Left kidney (tissue), 2 donors: Measurements from ENCODE around the gene RAB1A. TPM values are rescaled to one million over a fixed set of nuclear protein-coding genes. Genes with fewer than 3 reads are reported as not detected.

Experiments used
- DNase-seq: peaks from one replicate; pipeline ENCODE4 v3.0.0-alpha.2; 2013
- polyA plus RNA-seq: library from polyadenylated mRNA; unstranded; fragments of 120-200 nt; gene quantifications from one replicate; pipeline ENCODE4 v1.2.1, GENCODE V29; 2013; ENCODE audit not compliant: insufficient read length

Gene RAB1A
- polyA plus RNA-seq, 1 donor, result 260 TPM

DNA sequence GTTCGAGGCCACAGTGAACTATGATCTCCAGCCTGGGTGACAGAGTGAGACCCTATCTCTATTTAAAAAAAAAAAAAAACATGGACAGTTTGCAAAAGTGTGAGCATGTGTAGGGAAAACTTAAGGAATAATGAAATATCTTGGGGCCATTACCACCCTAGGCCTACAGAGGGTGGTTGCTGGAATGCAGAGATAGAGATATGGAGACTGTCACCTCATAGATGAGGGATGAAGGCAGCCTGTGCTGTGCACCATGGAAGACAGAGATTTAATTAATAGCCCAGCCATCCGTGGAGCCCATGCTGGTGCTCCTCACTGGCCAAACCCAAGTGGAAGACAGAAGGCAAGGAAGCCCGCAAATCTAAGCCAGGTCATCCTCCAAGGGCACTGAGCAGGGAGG lies 90.3 kb downstream of the RAB1A start:
- DNase-seq, result no peak

DNA sequence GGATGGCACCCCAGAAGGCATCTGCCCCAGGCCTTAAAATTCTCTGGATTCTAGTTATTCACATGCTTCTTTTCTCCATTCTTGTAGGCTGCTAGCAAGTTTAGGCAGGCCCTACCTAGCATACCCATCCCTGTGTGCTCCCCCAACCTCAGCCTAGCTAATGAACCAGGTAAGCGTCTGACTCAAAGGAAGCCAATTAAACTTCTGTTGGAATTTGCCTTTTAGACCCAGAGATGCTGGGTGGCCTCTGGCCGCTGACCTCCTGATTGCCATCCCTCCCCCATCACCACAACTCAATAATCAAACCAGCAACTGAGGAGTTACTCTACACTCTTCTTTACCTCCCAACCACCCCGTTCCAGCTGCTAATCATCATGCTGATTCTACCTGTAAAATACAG lies 92.7 kb downstream of the RAB1A start:
- no peak for DNase-seq

Other genes with a start within 250 kb of the RAB1A start
- 6.0 TPM for gene SLC1A4, start 140.7 kb downstream of the RAB1A start, polyA plus RNA-seq
- 27.5 TPM for gene CEP68, start 73.7 kb downstream of the RAB1A start, polyA plus RNA-seq
- gene ACTR2, start 97.7 kb upstream of the RAB1A start, polyA plus RNA-seq, result 210 TPM